A549 (cell line): Measurements from ENCODE around the gene ADAM12. TPM values are rescaled to one million over a fixed set of nuclear protein-coding genes. Genes with fewer than 3 reads are reported as not detected.

ENCODE experiments used
- ATAC-seq, 2 experiments: fragments of 200-7000 bp in 1 of 2; fragments of >200 bp in 1 of 2; cut with Nextera tagmentation in 1 of 2; cut with Tn5 transposase in 1 of 2; 3 replicates each; pipeline versions ENCODE4 v1.8.0 to v1.9.1; 2018 to 2020; ENCODE audit warnings: mild to moderate bottlenecking in 1 of 2, moderate library complexity in 1 of 2
- CTCF ChIA-PET: fragments of 300-600 bp; sonication (Branson Sonifier 250); formaldehyde crosslinking; extraction: SDS; loops from one replicate; lab custom pipeline; 2021; ENCODE audit warnings: antibody characterized with exemption, inconsistent platforms; lab: Yijun Ruan, JAX
- POLR2A ChIA-PET: fragments of 350-600 bp; formaldehyde crosslinking; extraction: SDS; loops from one replicate; lab custom pipeline; 2021; ENCODE audit warnings: antibody characterized with exemption, inconsistent platforms; lab: Yijun Ruan, JAX
- DNase-seq, 2 experiments: peaks; one replicate each; pipeline versions ENCODE4 v3.0.0 to v3.0.0-alpha.2; 2011 to 2016; ENCODE audit warnings: low read depth in 1 of 2, low spot score in 1 of 2
- FAIRE-seq: peaks from 2 replicates; lab custom pipeline; 2011; peaks lifted over from hg19 to GRCh38; lab: Jason Lieb, UNC
- H3K27ac ChIP-seq, 2 experiments: fragments of >200 bp; sonication (Bioruptor Twin); formaldehyde crosslinking; 3 replicates each; pipeline ENCODE4 v1.5.1; 2016 to 2017
- H3K4me1 ChIP-seq: fragments of >200 bp; sonication (Bioruptor Twin); formaldehyde crosslinking; 3 replicates; pipeline ENCODE4 v1.6.1; 2016
- H3K4me2 ChIP-seq: fragments of >200 bp; sonication (Bioruptor Twin); formaldehyde crosslinking; 3 replicates; pipeline ENCODE4 v1.6.1; 2016
- H3K4me3 ChIP-seq: fragments of >200 bp; sonication (Bioruptor Twin); formaldehyde crosslinking; 3 replicates; pipeline ENCODE4 v1.5.1; 2016
- H3K9me3 ChIP-seq: fragments of >200 bp; sonication (Bioruptor Twin); formaldehyde crosslinking; 3 replicates; pipeline ENCODE4 v1.6.1; 2016
- CHD2 ChIP-seq: fragments of 150-350 bp; IDR thresholded peaks from 2 replicates; pipeline ENCODE4 v1.6.1; 2014; ENCODE audit warnings: low read length; ENCODE audit not compliant: partially characterized antibody
- CHD4 ChIP-seq: fragments of 200-600 bp; sonication (generic); IDR thresholded peaks from 2 replicates; pipeline ENCODE4 v1.6.1; 2016; ENCODE audit warnings: antibody characterized with exemption, mild to moderate bottlenecking, borderline replicate concordance
- CTCF ChIP-seq: fragments of >200 bp; sonication (Bioruptor Twin); formaldehyde crosslinking; IDR thresholded peaks from 3 replicates; pipeline ENCODE4 v1.5.1; 2016
- EHF ChIP-seq: fragments of 250-450 bp; sonication (Bioruptor Pico); IDR thresholded peaks from 2 replicates; pipeline ENCODE4 v1.5.0; 2020; ENCODE audit warnings: mild to moderate bottlenecking
- EHMT2 ChIP-seq: fragments of 200-600 bp; sonication (generic); IDR thresholded peaks from 2 replicates; pipeline ENCODE4 v1.6.1; 2016; ENCODE audit warnings: antibody characterized with exemption, low read depth, mild to moderate bottlenecking, moderate library complexity
- EP300 ChIP-seq, 2 experiments: fragments of >200 bp; sonication (Bioruptor Twin); formaldehyde crosslinking; IDR thresholded peaks; 2 replicates in 1 of 2; 3 replicates in 1 of 2; pipeline ENCODE4 v1.6.1; 2016 to 2017
- ESRRA ChIP-seq: fragments of 150-350 bp; IDR thresholded peaks from 2 replicates; pipeline ENCODE4 v1.6.1; 2014; ENCODE audit warnings: mild to moderate bottlenecking, low read length, borderline replicate concordance
- FOXS1 ChIP-seq: fragments of 250-450 bp; sonication (Bioruptor Pico); IDR thresholded peaks from 2 replicates; pipeline ENCODE4 v1.5.0; 2020; ENCODE audit warnings: mild to moderate bottlenecking, moderate library complexity
- HDAC2 ChIP-seq: fragments of 200-600 bp; sonication (generic); IDR thresholded peaks from 2 replicates; pipeline ENCODE4 v1.6.1; 2016
- HEYL ChIP-seq: fragments of 250-450 bp; sonication (Bioruptor Pico); IDR thresholded peaks from 2 replicates; pipeline ENCODE4 v1.8.0; 2021; ENCODE audit warnings: mild to moderate bottlenecking, moderate library complexity
- HOXA7 ChIP-seq: fragments of 250-450 bp; sonication (Bioruptor Pico); IDR thresholded peaks from 2 replicates; pipeline ENCODE4 v1.5.0; 2020; ENCODE audit warnings: mild to moderate bottlenecking, moderate library complexity
- JUNB ChIP-seq: fragments of >200 bp; sonication (Bioruptor Twin); formaldehyde crosslinking; IDR thresholded peaks from 2 replicates; pipeline ENCODE4 v1.6.1; 2016
- KDM5A ChIP-seq: fragments of 200-600 bp; sonication (generic); IDR thresholded peaks from 2 replicates; pipeline ENCODE4 v1.6.1; 2016; ENCODE audit warnings: antibody characterized with exemption, mild to moderate bottlenecking
- MAFK ChIP-seq: fragments of 450-650 bp; IDR thresholded peaks from 2 replicates; pipeline ENCODE4 v1.6.1; 2014; ENCODE audit not compliant: partially characterized antibody
- NPAS2 ChIP-seq: fragments of 250-450 bp; sonication (Bioruptor Pico); IDR thresholded peaks from 2 replicates; pipeline ENCODE4 v1.8.0; 2022; ENCODE audit warnings: mild to moderate bottlenecking, moderate library complexity, borderline replicate concordance
- PHF8 ChIP-seq: fragments of 200-600 bp; sonication (generic); IDR thresholded peaks from 2 replicates; pipeline ENCODE4 v1.6.1; 2016; ENCODE audit warnings: low read depth, mild to moderate bottlenecking, antibody characterized with exemption, moderate library complexity, borderline replicate concordance
- RAD21 ChIP-seq, 2 experiments: fragments of >200 bp in 1 of 2; sonication (Bioruptor Twin) in 1 of 2; formaldehyde crosslinking in 1 of 2; IDR thresholded peaks in 1 of 2; conservative IDR thresholded peaks in 1 of 2; 2 replicates in 1 of 2; 3 replicates in 1 of 2; pipeline ENCODE4 v1.6.1; 2012 to 2018; ENCODE audit warnings: inconsistent platforms in 1 of 2
- SMC3 ChIP-seq: fragments of >200 bp; sonication (Bioruptor Twin); formaldehyde crosslinking; IDR thresholded peaks from 3 replicates; pipeline ENCODE4 v1.6.1; 2018; ENCODE audit warnings: inconsistent platforms
- SREBF2 ChIP-seq: fragments of 450-650 bp; IDR thresholded peaks from 2 replicates; pipeline ENCODE4 v1.6.1; 2014; ENCODE audit warnings: mild to moderate bottlenecking, moderate library complexity
- USF2 ChIP-seq: fragments of 450-650 bp; IDR thresholded peaks from 2 replicates; pipeline ENCODE4 v1.6.1; 2014; ENCODE audit warnings: antibody characterized with exemption
- ZNF302 ChIP-seq: fragments of 250-450 bp; sonication (Bioruptor Pico); IDR thresholded peaks from 2 replicates; pipeline ENCODE4 v1.9.0; 2021; ENCODE audit warnings: inconsistent platforms, mild to moderate bottlenecking, moderate library complexity
- ZSCAN20 ChIP-seq: fragments of 250-450 bp; sonication (Bioruptor Pico); IDR thresholded peaks from 2 replicates; pipeline ENCODE4 v1.8.0; 2022; ENCODE audit warnings: mild to moderate bottlenecking, moderate library complexity
- WGBS: methylation state at CpG from one replicate; pipeline ENCODE4 v1.1.6; 2017; ENCODE audit errors: missing lambda C conversion rate; 5-methylcytosine and 5-hydroxymethylcytosine counted together
- polyA plus RNA-seq, 4 experiments: library from polyadenylated mRNA; depleted of rRNA in 3 of 4; stranded (reverse); fragments of >200 nt; fragmentation: RNase III in 1 of 4; extraction: RNeasy Plus Mini Kit Qiagen cat#74134 plus additional on column Dnase treatment in 1 of 4; gene quantifications; 2 replicates in 3 of 4; 3 replicates in 1 of 4; pipeline ENCODE4 v1.2.3, GENCODE V29; 2011 to 2017
- TF ChIP-seq, protein P1 (sequence below): fragments of 150-350 bp; IDR thresholded peaks from 2 replicates; pipeline ENCODE4 v1.6.1; 2014; ENCODE audit warnings: low read depth, mild to moderate bottlenecking, low read length
- TF ChIP-seq, protein P2 (sequence below): fragments of 200-600 bp; sonication (generic); IDR thresholded peaks from 2 replicates; pipeline ENCODE4 v1.6.1; 2016; ENCODE audit warnings: antibody characterized with exemption, mild to moderate bottlenecking, moderate library complexity

ADAM12 gene
- polyA plus RNA-seq, 2 of the 4 experiments (the other 2 are of a cell fraction): 1.6 to 4.8 TPM

DNA sequence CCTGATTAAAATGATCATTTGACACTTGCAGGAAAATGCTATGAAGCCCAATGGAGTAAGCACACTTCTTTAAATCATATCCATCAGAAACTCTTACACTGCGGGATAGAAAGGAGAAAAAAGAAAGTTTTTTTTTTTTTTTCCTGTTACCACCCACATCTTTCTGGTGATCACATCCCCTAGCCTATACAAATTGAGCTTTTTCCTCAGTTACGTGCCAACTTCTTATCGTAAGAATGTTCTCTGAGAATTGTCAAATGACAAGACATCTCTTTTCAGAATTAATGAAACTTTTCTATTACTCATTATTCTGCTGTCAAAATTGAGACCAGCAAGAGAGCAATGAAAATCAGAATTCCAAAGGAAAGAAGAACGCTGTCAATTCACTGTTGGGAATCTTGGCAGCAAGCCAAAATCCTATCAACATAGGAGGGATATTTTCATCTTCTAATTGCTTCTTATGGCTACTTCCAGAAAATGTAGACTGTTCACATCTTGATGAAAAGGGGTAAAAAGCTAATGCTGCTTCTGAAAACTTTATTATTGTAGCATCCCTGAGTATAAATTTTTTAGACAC is 179.5 kb downstream of the ADAM12 start:
- ATAC-seq: no peak

GRCh38 chr10:126207851-126208250 is 180.4 kb downstream of the ADAM12 start:
- WGBS: 90% methylated on average over 1 of the region's 1 CpG
- no peak for ATAC-seq
- no peak for DNase-seq
- no peak overlapping the region for H3K27ac ChIP-seq
- TF ChIP-seq JUNB: no peak
- ChIA-PET CTCF (no interaction called here), POLR2A (no interaction called here)
- H3K4me3 ChIP-seq: no peak overlapping the region
- no peak overlapping the region for H3K4me2 ChIP-seq
- no peaks in the 10 kb centered on the region for H3K9me3 ChIP-seq
- no peak for FAIRE-seq
- peaks cover 10% of the 10 kb centered on the region; the same call in 2 of the 3 replicates for H3K4me1 ChIP-seq

More for the DNA sequence above, 179.5 kb downstream of the ADAM12 start:
- 82% methylated on average over 4 of the region's 4 CpGs for WGBS
- Histone ChIP-seq H3K4me1 (peaks cover 10% of the 10 kb centered on the region; the same call in 2 of the 3 replicates), H3K4me2 (no peak overlapping the region), H3K4me3 (no peak overlapping the region), H3K27ac (no peak overlapping the region), H3K9me3 (no peaks in the 10 kb centered on the region)
- FAIRE-seq (no peak), DNase-seq (no peak)
- ChIA-PET POLR2A (no interaction called here), CTCF (interaction anchor here (1.2 kb wide), 1 partner anchor 9 kb away, joined by 3 read pairs; no protein-coding TSS in a partner anchor)
- no peak for TF ChIP-seq SREBF2
- TF ChIP-seq PHF8: no peak
- TF ChIP-seq USF2: no peak
- TF ChIP-seq CTCF: no peak
- TF ChIP-seq, protein P1, sequence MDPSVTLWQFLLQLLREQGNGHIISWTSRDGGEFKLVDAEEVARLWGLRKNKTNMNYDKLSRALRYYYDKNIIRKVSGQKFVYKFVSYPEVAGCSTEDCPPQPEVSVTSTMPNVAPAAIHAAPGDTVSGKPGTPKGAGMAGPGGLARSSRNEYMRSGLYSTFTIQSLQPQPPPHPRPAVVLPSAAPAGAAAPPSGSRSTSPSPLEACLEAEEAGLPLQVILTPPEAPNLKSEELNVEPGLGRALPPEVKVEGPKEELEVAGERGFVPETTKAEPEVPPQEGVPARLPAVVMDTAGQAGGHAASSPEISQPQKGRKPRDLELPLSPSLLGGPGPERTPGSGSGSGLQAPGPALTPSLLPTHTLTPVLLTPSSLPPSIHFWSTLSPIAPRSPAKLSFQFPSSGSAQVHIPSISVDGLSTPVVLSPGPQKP: no peak
- TF ChIP-seq EHMT2: no peak
- TF ChIP-seq NPAS2: no peak
- TF ChIP-seq EP300 (IDR thresholded peaks at IDR 0.05): no peak
- TF ChIP-seq ZNF302: no peak
- TF ChIP-seq CHD2: no peak

GRCh38 chr10:126207313-126207771 is 180.9 kb downstream of the ADAM12 start:
- peaks cover 10% of the 10 kb centered on the region; the same call in 2 of the 3 replicates for H3K4me1 ChIP-seq
- H3K4me3 ChIP-seq: no peak overlapping the region
- FAIRE-seq (no peak), DNase-seq (no peak), ATAC-seq (no peak)
- ChIA-PET POLR2A (no interaction called here), CTCF (no interaction called here)
- no peaks in the 10 kb centered on the region for H3K9me3 ChIP-seq
- H3K27ac ChIP-seq: no peak overlapping the region
- no peak overlapping the region for H3K4me2 ChIP-seq
- WGBS: 82% methylated on average over 3 of the region's 3 CpGs
- no peak for TF ChIP-seq ESRRA
- no peak for TF ChIP-seq ZSCAN20 (CRISPR knock-in tag)
- no peak for TF ChIP-seq HDAC2
- TF ChIP-seq USF2: no peak
- TF ChIP-seq, protein P2, sequence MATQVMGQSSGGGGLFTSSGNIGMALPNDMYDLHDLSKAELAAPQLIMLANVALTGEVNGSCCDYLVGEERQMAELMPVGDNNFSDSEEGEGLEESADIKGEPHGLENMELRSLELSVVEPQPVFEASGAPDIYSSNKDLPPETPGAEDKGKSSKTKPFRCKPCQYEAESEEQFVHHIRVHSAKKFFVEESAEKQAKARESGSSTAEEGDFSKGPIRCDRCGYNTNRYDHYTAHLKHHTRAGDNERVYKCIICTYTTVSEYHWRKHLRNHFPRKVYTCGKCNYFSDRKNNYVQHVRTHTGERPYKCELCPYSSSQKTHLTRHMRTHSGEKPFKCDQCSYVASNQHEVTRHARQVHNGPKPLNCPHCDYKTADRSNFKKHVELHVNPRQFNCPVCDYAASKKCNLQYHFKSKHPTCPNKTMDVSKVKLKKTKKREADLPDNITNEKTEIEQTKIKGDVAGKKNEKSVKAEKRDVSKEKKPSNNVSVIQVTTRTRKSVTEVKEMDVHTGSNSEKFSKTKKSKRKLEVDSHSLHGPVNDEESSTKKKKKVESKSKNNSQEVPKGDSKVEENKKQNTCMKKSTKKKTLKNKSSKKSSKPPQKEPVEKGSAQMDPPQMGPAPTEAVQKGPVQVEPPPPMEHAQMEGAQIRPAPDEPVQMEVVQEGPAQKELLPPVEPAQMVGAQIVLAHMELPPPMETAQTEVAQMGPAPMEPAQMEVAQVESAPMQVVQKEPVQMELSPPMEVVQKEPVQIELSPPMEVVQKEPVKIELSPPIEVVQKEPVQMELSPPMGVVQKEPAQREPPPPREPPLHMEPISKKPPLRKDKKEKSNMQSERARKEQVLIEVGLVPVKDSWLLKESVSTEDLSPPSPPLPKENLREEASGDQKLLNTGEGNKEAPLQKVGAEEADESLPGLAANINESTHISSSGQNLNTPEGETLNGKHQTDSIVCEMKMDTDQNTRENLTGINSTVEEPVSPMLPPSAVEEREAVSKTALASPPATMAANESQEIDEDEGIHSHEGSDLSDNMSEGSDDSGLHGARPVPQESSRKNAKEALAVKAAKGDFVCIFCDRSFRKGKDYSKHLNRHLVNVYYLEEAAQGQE: no peak
- TF ChIP-seq EHF (CRISPR knock-in tag): no peak
- TF ChIP-seq HEYL (CRISPR knock-in tag): no peak
- TF ChIP-seq ZNF302: no peak
- no peak for TF ChIP-seq FOXS1 (CRISPR knock-in tag)
- no peak for TF ChIP-seq MAFK
- no peak for TF ChIP-seq HOXA7 (CRISPR knock-in tag)
- TF ChIP-seq RAD21 (conservative IDR thresholded peaks at IDR 0.05 in 1 of 2, IDR thresholded peaks at IDR 0.05 in 1 of 2): no peak
- no peak for TF ChIP-seq SMC3
- TF ChIP-seq PHF8: no peak
- TF ChIP-seq NPAS2: no peak
- TF ChIP-seq CHD2: no peak
- no peak for TF ChIP-seq KDM5A
- no peak for TF ChIP-seq CHD4
